A673 (cell line): ENCODE data around the gene PRSS8.

Experiments
- CTCF ChIP-seq: fragments of 300-800, 200-600 bp; sonication (generic); conservative IDR thresholded peaks from 2 replicates; pipeline ENCODE4 v1.5.1; 2017; ENCODE audit warnings: low read depth, mild to moderate bottlenecking, antibody characterized with exemption, low read length, moderate library complexity, mixed read lengths
- EZH2 ChIP-seq: fragments of 200-600 bp; sonication (generic); IDR thresholded peaks from 2 replicates; pipeline ENCODE4 v1.6.1; 2017; ENCODE audit warnings: borderline replicate concordance, low read depth, mild to moderate bottlenecking, mixed read lengths, antibody characterized with exemption, low read length; ENCODE audit not compliant: poor library complexity, severe bottlenecking

- TF ChIP-seq EZH2 (no peak), CTCF (no peak)
These were observed 14.7 kb upstream of the PRSS8 start, which contains the start of gene PRSS36 for GRCh38 chr16:31149894-31150890.
